Activated T-cell treated with anti-CD3 and anti-CD28 coated beads, Interleukin-2, amount 50 U/mL, for 72 hours (primary cell): ENCODE data around the gene SPON1. TPM values are rescaled to one million over a fixed set of nuclear protein-coding genes. Genes with fewer than 3 reads are reported as not detected.

ENCODE experiments used
- ATAC-seq, 2 donors: fragments of 150-1000 bp; cut with Tn5 transposase; replicated peaks in 1 of 2; 2 replicates each; pipeline ENCODE4 v1.10.0; 2021; ENCODE audit warnings: moderate library complexity in 2 of 2, mild to moderate bottlenecking in 1 of 2
- DNase-seq, 2 donors: peaks; one replicate each; pipeline ENCODE4 v3.0.0; 2021 to 2022; ENCODE audit warnings: mixed read lengths in 1 of 2
- H3K27ac Mint-ChIP-seq: one replicate; pipeline ENCODE4 v1.8.0; 2022; ENCODE audit warnings: mild to moderate bottlenecking, moderate library complexity, mixed read lengths
- H3K27me3 Mint-ChIP-seq: one replicate; pipeline ENCODE4 v1.8.0; 2022; ENCODE audit warnings: low read depth, mixed read lengths
- H3K36me3 Mint-ChIP-seq, 2 donors: one replicate each; pipeline ENCODE4 v1.8.0; 2022; ENCODE audit warnings: mixed read lengths in 2 of 2, mild to moderate bottlenecking in 1 of 2; ENCODE audit not compliant: insufficient read depth in 2 of 2
- H3K4me1 Mint-ChIP-seq: one replicate; pipeline ENCODE4 v1.8.0; 2022; ENCODE audit warnings: low read depth, mixed read lengths
- H3K4me3 Mint-ChIP-seq, 2 donors: one replicate each; pipeline ENCODE4 v1.8.0; 2022; ENCODE audit warnings: mild to moderate bottlenecking in 2 of 2, mixed read lengths in 2 of 2, moderate library complexity in 2 of 2
- H3K9me3 Mint-ChIP-seq, 2 donors: one replicate each; pipeline ENCODE4 v1.8.0; 2022; ENCODE audit warnings: mixed read lengths in 2 of 2
- total RNA-seq, 2 donors: library from RNA; stranded (reverse); gene quantifications; one replicate each; pipeline ENCODE4 v1.2.3, GENCODE V29; 2022

The SPON1 gene
- total RNA-seq, 2 donors from 2014 or later, result 0.12 to 0.16 TPM

GRCh38 chr11:13952221-13952620 lies 10.3 kb upstream of the SPON1 start:
- no peaks in the 10 kb centered on the region for H3K36me3 Mint-ChIP-seq
- DNase-seq (no peak), ATAC-seq (no peak)
- no peaks in the 10 kb centered on the region for H3K27me3 Mint-ChIP-seq
- H3K4me3 Mint-ChIP-seq, result no peak overlapping the region
- no peaks in the 10 kb centered on the region for H3K9me3 Mint-ChIP-seq
- H3K27ac Mint-ChIP-seq, result no peak overlapping the region
- peaks cover 3% of the 10 kb centered on the region for H3K4me1 Mint-ChIP-seq

GRCh38 chr11:13952668-13953067 lies 9.9 kb upstream of the SPON1 start:
- DNase-seq, result no peak
- ATAC-seq, result no peak
- Mint-ChIP-seq H3K36me3 (no peaks in the 10 kb centered on the region), H3K4me3 (no peak overlapping the region), H3K9me3 (no peaks in the 10 kb centered on the region), H3K27ac (no peak overlapping the region), H3K27me3 (no peaks in the 10 kb centered on the region), H3K4me1 (no peaks in the 10 kb centered on the region)

GRCh38 chr11:13954591-13954990 lies 7.9 kb upstream of the SPON1 start:
- Mint-ChIP-seq H3K27ac (no peak overlapping the region), H3K9me3 (no peaks in the 10 kb centered on the region), H3K4me1 (no peaks in the 10 kb centered on the region), H3K36me3 (no peaks in the 10 kb centered on the region), H3K27me3 (peaks cover 12% of the 10 kb centered on the region), H3K4me3 (no peak overlapping the region)
- ATAC-seq (no peak), DNase-seq (no peak)

GRCh38 chr11:13955971-13956421 lies 6.5 kb upstream of the SPON1 start:
- peak; percentile 50 to 60 for DNase-seq
- Mint-ChIP-seq H3K27ac (no peak overlapping the region), H3K4me3 (no peak overlapping the region), H3K36me3 (no peaks in the 10 kb centered on the region), H3K9me3 (no peaks in the 10 kb centered on the region), H3K4me1 (no peaks in the 10 kb centered on the region), H3K27me3 (peaks cover 24% of the 10 kb centered on the region)
- ATAC-seq, result peak; percentile 42 to 43

- no peak overlapping the region for H3K4me3 Mint-ChIP-seq
- ATAC-seq (no peak), DNase-seq (no peak)
- no peaks in the 10 kb centered on the region for H3K9me3 Mint-ChIP-seq
- H3K27ac Mint-ChIP-seq, result no peak overlapping the region
- H3K27me3 Mint-ChIP-seq, result peaks cover 34% of the 10 kb centered on the region
- H3K36me3 Mint-ChIP-seq, result no peaks in the 10 kb centered on the region
- H3K4me1 Mint-ChIP-seq, result no peaks in the 10 kb centered on the region
Measured at GRCh38 chr11:13956988-13957387, 5.5 kb upstream of the SPON1 start.

- ATAC-seq (no peak), DNase-seq (no peak)
- H3K4me1 Mint-ChIP-seq, result peaks cover 5% of the 10 kb centered on the region
- H3K4me3 Mint-ChIP-seq, result no peak overlapping the region
- no peaks in the 10 kb centered on the region for H3K9me3 Mint-ChIP-seq
- H3K27me3 Mint-ChIP-seq, result peaks cover 43% of the 10 kb centered on the region
- no peaks in the 10 kb centered on the region for H3K36me3 Mint-ChIP-seq
- no peak overlapping the region for H3K27ac Mint-ChIP-seq
Measured at GRCh38 chr11:13958641-13959400, 3.7 kb upstream of the SPON1 start.

- Mint-ChIP-seq H3K27ac (no peak overlapping the region), H3K9me3 (no peaks in the 10 kb centered on the region), H3K4me1 (peaks cover 11% of the 10 kb centered on the region), H3K36me3 (no peaks in the 10 kb centered on the region), H3K4me3 (peak overlapping the region; percentile 15 to 78), H3K27me3 (peaks cover 76% of the 10 kb centered on the region)
- DNase-seq, result no peak
- no peak for ATAC-seq
Measured at GRCh38 chr11:13962198-13962561, 343 bp upstream of the SPON1 start.

- ATAC-seq, result peak; percentile 59 to 64
Measured at GRCh38 chr11:13963169-13963948, 836 bp downstream of the SPON1 start.

GRCh38 chr11:13963949-13964770 lies 1.6 kb downstream of the SPON1 start:
- no peaks in the 10 kb centered on the region for H3K36me3 Mint-ChIP-seq
- DNase-seq, result no peak
- H3K27ac Mint-ChIP-seq, result no peak overlapping the region
- ATAC-seq, result no peak
- peak overlapping the region; percentile 72 to 78 for H3K4me3 Mint-ChIP-seq
- H3K4me1 Mint-ChIP-seq, result peaks cover 15% of the 10 kb centered on the region
- no peaks in the 10 kb centered on the region for H3K9me3 Mint-ChIP-seq
- peaks cover 72% of the 10 kb centered on the region for H3K27me3 Mint-ChIP-seq

More at GRCh38 chr11:13963169-13963948, 836 bp downstream of the SPON1 start:
- no peaks in the 10 kb centered on the region for H3K9me3 Mint-ChIP-seq
- peaks cover 80% of the 10 kb centered on the region for H3K27me3 Mint-ChIP-seq
- peak; percentile 27 to 40 for DNase-seq
- no peak overlapping the region for H3K27ac Mint-ChIP-seq
- H3K4me3 Mint-ChIP-seq, result peak overlapping the region; percentile 65 to 78
- H3K36me3 Mint-ChIP-seq, result no peaks in the 10 kb centered on the region
- H3K4me1 Mint-ChIP-seq, result peaks cover 11% of the 10 kb centered on the region

GRCh38 chr11:13964771-13965074 lies 2.2 kb downstream of the SPON1 start:
- Mint-ChIP-seq H3K36me3 (no peaks in the 10 kb centered on the region), H3K27ac (no peak overlapping the region), H3K27me3 (peaks cover 67% of the 10 kb centered on the region), H3K9me3 (no peaks in the 10 kb centered on the region), H3K4me1 (peaks cover 21% of the 10 kb centered on the region), H3K4me3 (peak overlapping the region in 1 of 2 donors; percentile 78)
- no peak for DNase-seq
- ATAC-seq, result no peak

GRCh38 chr11:13965337-13965736 lies 2.8 kb downstream of the SPON1 start:
- peaks cover 62% of the 10 kb centered on the region for H3K27me3 Mint-ChIP-seq
- H3K4me1 Mint-ChIP-seq, result peaks cover 21% of the 10 kb centered on the region
- H3K9me3 Mint-ChIP-seq, result no peaks in the 10 kb centered on the region
- DNase-seq (no peak), ATAC-seq (no peak)
- no peaks in the 10 kb centered on the region for H3K36me3 Mint-ChIP-seq
- H3K4me3 Mint-ChIP-seq, result no peak overlapping the region
- H3K27ac Mint-ChIP-seq, result no peak overlapping the region

- H3K27me3 Mint-ChIP-seq, result peaks cover 56% of the 10 kb centered on the region
- peaks cover 21% of the 10 kb centered on the region for H3K4me1 Mint-ChIP-seq
- no peak for ATAC-seq
- H3K4me3 Mint-ChIP-seq, result no peak overlapping the region
- no peak overlapping the region for H3K27ac Mint-ChIP-seq
- DNase-seq, result no peak
- no peaks in the 10 kb centered on the region for H3K36me3 Mint-ChIP-seq
- no peaks in the 10 kb centered on the region for H3K9me3 Mint-ChIP-seq
Measured at GRCh38 chr11:13966013-13966412, 3.5 kb downstream of the SPON1 start.

GRCh38 chr11:13966486-13966885 lies 4.0 kb downstream of the SPON1 start:
- no peak for DNase-seq
- Mint-ChIP-seq H3K9me3 (no peaks in the 10 kb centered on the region), H3K36me3 (no peaks in the 10 kb centered on the region), H3K4me3 (no peak overlapping the region), H3K27ac (no peak overlapping the region), H3K27me3 (peaks cover 51% of the 10 kb centered on the region), H3K4me1 (peaks cover 21% of the 10 kb centered on the region)
- ATAC-seq, result no peak
